GM21825 (cell line): ENCODE results near the gene CABLES2.
"Not testable (repeated sequence)": the region's sequence is repeated elsewhere in the genome, so short reads cannot be mapped to it uniquely, and the experiment has no call there.

Experiments
- ATAC-seq: cut with Tn5 transposase; IDR thresholded peaks from one replicate; pipeline ENCODE4 v1.9.1; 2021; ENCODE audit warnings: mild to moderate bottlenecking, moderate library complexity; ENCODE audit not compliant: unreplicated experiment

Gene CABLES2

DNA sequence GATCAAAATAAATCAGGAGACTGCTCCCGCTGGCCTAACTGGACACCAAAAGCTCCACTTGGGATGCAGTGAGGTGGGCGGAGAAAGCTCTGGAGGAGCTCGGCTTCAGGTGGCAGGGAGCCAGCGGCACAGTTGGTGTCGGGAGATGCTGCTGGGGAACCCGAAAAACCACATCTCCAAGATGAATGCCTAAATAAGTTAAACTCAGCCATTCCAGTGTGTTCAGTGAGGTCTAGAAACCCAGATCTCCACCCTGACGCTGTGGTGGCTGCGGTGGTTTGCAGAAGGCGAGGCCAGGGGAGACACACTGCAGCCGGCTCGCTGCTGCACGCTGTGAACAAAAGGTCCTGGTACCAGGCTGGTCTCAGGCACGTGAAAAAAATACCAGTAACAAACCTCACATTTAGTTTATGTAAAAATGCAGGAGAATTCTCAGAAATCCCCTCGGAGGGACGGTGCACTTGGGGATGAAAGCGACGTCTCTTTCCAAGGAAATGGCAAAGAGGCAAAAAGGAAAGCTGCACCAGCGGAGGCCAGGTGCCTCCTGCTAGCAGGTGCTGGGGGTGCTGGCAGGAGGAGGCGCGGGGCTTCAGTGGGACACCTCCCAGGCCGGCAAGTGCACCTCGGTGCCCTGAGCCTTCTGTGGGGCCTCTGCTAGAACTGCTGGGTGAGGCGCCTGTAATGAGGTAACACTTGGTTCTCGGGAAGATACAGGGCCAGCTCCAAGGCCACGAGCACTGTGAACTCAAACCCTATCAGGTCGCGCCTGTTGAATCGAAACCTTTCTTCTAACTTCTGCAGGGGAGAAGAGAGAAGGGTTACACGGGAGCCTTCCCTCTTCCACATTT is 16.5 kb downstream of the CABLES2 start:
- no peak for ATAC-seq

GRCh38 chr20:62389601-62390087 is 17.4 kb downstream of the CABLES2 start:
- no peak for ATAC-seq

- ATAC-seq, result no peak
Observed at GRCh38 chr20:62388839-62389600, 18.1 kb downstream of the CABLES2 start.

- no peak for ATAC-seq
Observed at GRCh38 chr20:62387933-62388635, 19.0 kb downstream of the CABLES2 start.

DNA sequence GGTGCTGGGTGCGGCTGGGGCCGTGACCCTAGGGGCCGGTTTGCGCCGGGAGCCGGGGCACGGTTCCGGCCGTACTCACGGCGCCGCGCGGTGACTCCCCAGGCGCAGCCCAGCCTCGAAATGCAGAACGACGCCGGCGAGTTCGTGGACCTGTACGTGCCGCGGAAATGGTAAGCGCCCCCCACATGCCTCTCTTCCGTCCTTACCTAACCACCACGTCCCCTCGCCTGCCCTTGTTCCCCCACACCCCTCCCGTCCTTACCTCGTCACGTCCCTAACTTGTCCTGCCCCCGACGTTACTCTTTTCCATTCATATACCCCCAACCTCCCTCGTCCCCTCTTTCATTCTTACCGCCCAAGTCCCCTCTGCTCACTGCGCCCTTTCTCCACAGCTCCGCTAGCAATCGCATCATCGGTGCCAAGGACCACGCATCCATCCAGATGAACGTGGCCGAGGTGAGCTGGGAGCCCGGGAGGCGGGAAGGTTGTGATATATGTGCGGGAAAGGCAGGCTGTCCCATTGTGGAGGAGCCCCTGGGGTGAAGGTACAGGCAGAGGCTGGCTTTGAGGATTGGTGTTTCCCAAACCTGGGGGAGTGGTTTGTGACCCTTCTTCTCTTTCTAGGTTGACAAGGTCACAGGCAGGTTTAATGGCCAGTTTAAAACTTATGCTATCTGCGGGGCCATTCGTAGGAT is 19.7 kb downstream of the CABLES2 start:
- peak; percentile 12 for ATAC-seq

DNA sequence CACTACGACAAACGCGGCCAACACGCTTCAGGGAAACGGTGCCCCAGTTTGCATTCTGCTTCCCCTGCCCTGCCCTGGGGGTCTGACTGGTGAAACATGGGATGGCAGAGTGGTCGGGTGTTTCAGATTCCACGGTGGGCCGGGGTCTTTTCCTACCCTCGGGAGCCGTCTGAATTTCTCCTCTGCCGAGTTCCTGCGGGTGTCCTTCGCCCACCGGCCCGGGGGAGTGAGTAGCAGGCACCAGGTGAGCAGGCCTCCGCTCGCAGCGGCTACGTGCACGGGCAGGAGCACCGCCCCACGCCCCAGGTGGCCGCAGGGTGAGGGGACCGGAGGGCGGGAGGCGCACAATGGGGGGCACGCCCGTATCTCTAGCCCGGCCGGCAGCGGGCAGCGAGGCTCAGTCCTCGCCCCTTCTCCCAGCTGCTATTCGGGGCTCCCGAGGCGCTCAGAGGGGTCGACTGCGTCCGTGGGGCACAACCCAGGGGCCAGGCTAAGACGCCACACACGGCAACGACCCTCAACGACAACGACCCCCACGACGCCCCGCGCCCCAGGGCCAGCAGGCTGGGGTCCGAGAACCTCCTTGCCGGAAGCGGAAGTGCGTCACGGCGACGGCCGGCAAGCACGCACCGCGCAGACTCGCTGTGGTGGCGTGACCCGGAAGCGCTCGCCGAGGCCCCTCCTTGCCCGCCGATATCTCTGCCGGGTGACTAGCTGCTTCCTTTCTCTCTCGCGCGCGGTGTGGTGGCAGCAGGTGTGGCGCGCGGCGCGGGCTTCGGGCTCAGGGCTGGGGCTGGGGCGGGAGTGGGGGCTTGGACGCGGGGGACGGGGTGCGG is 20.5 kb downstream of the CABLES2 start, which contains the start of gene RPS21:
Gene RPS21 (plus strand): TSS at position 721 of the 836 bp plus-strand sequence. CDS start 236 bp downstream, outside the sequence.
- ATAC-seq, result peak; percentile 79

- ATAC-seq, result peak; percentile 44
Observed at GRCh38 chr20:62382306-62383198, 24.5 kb downstream of the CABLES2 start.

- ATAC-seq, result no peak
Observed at GRCh38 chr20:62381842-62382241, 25.2 kb downstream of the CABLES2 start.

GRCh38 chr20:62381202-62381797 is 25.8 kb downstream of the CABLES2 start:
- ATAC-seq, result no peak

DNA sequence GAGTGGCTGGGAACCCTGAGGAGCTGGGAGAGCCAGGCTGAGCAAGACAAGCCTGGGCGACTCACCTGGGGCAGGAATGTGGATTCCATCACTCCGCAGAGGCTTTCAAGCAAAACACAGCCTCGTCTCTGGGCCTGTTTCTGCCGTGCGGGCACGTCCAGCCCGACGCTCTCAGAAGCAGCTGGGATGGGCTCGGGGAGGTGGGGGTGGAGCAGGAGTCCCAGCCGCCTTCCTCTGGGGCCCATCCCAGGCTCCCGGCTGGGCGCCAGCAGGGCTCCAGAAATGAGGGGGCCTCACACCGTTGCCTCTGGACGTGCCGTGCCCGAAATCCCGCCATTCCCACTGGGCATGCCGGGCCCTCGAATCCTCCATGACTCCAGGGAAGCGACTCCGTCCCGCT is 28.9 kb downstream of the CABLES2 start:
- ATAC-seq, result no peak

GRCh38 chr20:62377615-62378178 is 29.4 kb downstream of the CABLES2 start:
- no peak for ATAC-seq

- no peak for ATAC-seq
Observed at GRCh38 chr20:62377064-62377461, 30.0 kb downstream of the CABLES2 start.

DNA sequence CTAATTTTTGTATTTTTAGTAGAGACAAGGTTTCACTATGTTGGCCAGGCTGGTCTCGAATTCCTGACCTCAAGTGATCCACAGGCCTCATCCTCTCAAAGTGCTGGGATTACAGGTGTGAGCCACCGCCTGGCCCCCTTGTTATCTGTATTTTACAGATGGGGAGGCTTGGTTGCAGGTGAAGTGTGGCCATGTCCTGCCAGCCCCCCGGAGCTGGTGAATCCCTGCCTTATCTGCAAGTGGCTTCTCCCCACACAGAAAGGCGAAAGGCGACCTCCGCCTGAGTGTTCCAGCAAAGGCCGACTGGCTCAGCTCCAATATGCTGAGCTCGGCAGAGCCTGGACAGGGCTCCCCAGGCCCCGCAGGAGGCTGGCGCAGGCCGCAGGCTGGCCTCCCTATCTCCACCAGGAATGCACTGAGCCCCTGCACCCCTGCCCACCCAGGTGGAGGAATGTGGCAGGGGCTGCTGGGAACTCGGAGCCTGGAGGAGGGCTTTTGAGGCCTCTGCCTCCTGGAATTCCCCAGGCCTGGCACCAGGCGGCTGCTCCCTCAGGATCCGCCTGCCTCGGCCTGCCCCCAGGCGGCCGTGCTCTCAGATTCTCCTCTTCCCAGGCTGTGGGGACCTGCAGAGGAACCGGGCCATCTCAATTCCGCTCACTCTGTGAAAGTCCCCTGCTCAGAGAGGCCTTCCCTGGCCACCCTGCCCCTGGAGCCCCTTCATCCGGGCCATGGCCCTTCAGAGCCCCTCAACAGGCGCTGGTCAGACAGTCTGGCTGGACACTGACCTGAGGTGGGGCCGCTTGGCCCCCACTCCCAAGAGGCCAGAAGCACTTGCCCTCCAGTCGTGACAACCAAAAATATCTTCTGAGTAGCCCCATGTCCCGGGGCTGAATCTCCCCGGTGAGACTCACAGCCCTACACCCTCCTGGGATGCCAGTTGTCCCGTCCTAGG is 30.7 kb downstream of the CABLES2 start:
- ATAC-seq, result no peak

DNA sequence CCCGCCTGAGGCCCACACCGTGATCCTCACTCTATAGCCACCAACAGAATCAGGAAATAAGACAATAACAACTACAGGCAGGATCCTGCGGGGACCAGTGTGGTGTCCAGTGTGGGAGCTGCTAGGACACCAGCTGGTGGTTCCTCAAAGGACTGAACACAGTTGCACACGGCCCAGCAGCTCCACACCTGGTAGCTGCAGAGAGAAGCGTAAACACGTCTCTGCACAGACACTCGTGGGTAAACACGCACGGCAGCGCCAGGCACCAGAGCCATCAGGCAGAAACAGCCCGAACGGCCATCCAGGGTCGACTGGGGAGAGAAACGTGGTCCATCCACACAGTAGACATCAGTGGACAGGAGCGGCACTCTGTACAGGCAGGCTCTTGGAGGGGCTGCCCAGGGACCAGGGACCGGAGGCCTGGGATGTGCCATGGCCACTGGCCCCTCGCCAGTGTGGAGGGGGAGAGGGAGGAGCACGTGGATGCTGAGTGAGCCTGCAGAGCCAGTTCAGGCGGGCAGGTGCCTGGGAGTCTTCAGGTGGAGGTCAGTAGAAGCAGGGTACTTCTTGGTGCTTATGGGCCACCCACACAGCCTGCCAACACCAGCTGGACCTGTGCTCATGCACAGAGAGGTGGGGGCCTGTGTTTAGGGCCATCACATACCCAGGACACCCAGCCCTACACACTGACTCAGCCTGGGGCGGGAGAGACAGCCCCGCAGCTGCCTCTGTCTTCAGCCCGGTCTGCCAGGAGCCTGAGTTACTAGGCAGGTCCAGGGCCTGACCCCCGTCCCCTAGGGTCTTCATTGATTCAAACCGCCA is 32.5 kb downstream of the CABLES2 start:
- ATAC-seq, result no peak

DNA sequence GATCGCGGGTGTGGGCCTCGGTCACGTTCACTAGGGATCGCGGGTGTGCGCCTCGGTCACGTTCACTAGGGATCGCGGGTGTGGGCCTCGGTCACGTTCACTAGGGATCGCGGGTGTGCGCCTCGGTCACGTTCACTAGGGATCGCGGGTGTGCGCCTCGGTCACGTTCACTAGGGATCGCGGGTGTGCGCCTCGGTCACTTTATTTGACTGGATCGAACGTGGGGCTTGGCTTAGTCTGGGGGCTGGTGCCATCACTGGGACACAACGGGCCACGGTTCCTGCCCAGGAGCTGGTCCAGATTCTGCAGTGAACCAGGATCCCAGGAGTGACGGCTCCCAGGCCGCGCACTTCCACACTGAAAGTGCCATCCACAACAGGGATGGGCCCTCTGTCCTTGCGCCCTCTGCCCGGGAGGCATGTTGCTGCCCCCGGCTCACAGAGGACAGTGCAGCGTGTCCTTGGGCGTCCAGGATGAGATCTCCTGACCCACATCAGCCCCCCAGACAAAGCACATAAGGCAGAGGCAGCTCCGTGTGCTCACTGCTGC is 33.4 kb downstream of the CABLES2 start:
- ATAC-seq, result not testable (repeated sequence)
